ENCODE measurements around the gene SDC3. TPM values are rescaled to one million over a fixed set of nuclear protein-coding genes. Genes with fewer than 3 reads are reported as not detected.

SDC3 gene
- total RNA-seq (25.9 and 32.9 TPM in 2 replicates), polyA plus RNA-seq (13.7 and 16.2 TPM in 2 replicates), polyA minus RNA-seq (ENCODE audit: low replicate concordance) (88.7 and 132 TPM in 2 replicates)
- 64.6 and 85.2 TPM in 2 replicates for polyA plus RNA-seq (2012)

DNA sequence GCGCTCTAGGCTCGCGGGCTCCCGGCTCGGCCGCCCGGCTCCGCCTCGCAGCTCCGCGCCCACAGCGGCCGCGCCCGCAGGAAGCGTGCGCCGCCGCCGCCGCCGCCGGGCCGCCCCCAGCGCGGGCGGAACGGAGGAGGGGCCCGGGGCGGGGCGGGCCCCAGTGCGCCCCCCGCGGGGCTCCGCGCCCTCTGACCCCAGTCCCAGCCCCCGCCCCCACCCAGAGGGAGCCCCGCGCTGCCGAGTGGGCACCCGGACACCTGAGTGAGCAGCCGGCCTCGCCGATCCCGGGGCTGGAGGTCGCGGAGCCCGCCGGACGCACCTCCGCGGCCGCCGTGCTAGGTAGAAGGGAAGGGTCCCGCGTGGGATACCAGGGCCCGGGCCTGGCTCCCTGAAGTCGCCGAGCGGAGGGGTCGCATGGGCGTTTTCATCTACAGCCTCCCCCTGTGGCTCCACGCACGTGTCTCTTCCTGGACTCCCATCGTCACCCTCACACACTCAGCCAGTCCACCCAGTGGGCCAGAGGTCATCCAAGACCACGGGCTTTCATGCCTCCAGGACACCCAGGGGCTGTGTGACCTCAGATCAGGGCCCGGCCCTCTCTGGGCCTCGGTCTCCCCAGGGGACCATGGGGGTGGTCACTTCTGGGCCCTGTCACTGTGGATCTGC is at the start of gene SDC3:
Gene SDC3, minus strand, starts transcription at position 63 of the 669 bp plus-strand sequence. CDS start 172 bp downstream, outside the sequence.
- H3K4me2 ChIP-seq (ENCODE audit: extremely low read depth, insufficient read depth, low read length): peak within 1 kb of the TSS; percentile 95
- H3K27ac ChIP-seq (ENCODE audit: insufficient read depth, low read length): no peak within 1 kb of the TSS
- DNase-seq (ENCODE audit: low read depth in 2 of 2): peak in 1 of 2 donors; percentile 44
- no peaks in the 10 kb centered on the region for H4K20me1 ChIP-seq (ENCODE audit: control insufficient read depth, extremely low read depth, insufficient read depth, low read length)
- no peaks in the 10 kb centered on the region for H3K9me3 ChIP-seq (ENCODE audit: control insufficient read depth, insufficient read depth, low read depth, low read length)
- H3K4me1 ChIP-seq (ENCODE audit: control insufficient read depth, extremely low read depth, insufficient read depth, low read length): peaks cover 9% of the 10 kb centered on the region
- no peaks in the 10 kb centered on the region for H3K36me3 ChIP-seq (ENCODE audit: control insufficient read depth, insufficient read depth, low read length)
- H2AFZ ChIP-seq (ENCODE audit: low read length): peak within 1 kb of the TSS; percentile 36
- peak within 1 kb of the TSS; percentile 52 for H3K9ac ChIP-seq (ENCODE audit: insufficient read depth, low read length)
- H3K79me2 ChIP-seq (ENCODE audit: control insufficient read depth, insufficient read depth, low read length): peaks cover 4% of the 10 kb centered on the region
- TF ChIP-seq, protein P1, sequence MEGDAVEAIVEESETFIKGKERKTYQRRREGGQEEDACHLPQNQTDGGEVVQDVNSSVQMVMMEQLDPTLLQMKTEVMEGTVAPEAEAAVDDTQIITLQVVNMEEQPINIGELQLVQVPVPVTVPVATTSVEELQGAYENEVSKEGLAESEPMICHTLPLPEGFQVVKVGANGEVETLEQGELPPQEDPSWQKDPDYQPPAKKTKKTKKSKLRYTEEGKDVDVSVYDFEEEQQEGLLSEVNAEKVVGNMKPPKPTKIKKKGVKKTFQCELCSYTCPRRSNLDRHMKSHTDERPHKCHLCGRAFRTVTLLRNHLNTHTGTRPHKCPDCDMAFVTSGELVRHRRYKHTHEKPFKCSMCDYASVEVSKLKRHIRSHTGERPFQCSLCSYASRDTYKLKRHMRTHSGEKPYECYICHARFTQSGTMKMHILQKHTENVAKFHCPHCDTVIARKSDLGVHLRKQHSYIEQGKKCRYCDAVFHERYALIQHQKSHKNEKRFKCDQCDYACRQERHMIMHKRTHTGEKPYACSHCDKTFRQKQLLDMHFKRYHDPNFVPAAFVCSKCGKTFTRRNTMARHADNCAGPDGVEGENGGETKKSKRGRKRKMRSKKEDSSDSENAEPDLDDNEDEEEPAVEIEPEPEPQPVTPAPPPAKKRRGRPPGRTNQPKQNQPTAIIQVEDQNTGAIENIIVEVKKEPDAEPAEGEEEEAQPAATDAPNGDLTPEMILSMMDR (conservative IDR thresholded peaks at IDR 0.05 in 1 of 2, IDR thresholded peaks at IDR 0.05 in 1 of 2; ENCODE audit: low read depth in 1 of 2, low read length in 2 of 2): no peak
- no peak for TF ChIP-seq EZH2 (IDR thresholded peaks at IDR 0.05; ENCODE audit: low read length, missing control alignments)
- no peaks in the 10 kb centered on the region for H3K27me3 ChIP-seq (ENCODE audit: control insufficient read depth, insufficient read depth, low read length)
- peak within 1 kb of the TSS; percentile 58 to 69 (median 65) for H3K4me3 ChIP-seq (replicated peaks in 1 of 4; ENCODE audit: control extremely low read depth in 1 of 4, insufficient read depth in 1 of 4, low read depth in 3 of 4, low read length in 4 of 4)

- peaks cover 4% of the 10 kb centered on the region for H3K36me3 ChIP-seq (ENCODE audit: control insufficient read depth, insufficient read depth, low read length)
- no peaks in the 10 kb centered on the region for H4K20me1 ChIP-seq (ENCODE audit: control insufficient read depth, extremely low read depth, insufficient read depth, low read length)
- H3K27me3 ChIP-seq (ENCODE audit: control insufficient read depth, insufficient read depth, low read length): no peaks in the 10 kb centered on the region
- H3K4me2 ChIP-seq (ENCODE audit: extremely low read depth, insufficient read depth, low read length): no peak overlapping the region
- no peak overlapping the region for H3K9ac ChIP-seq (ENCODE audit: insufficient read depth, low read length)
- H3K79me2 ChIP-seq (ENCODE audit: control insufficient read depth, insufficient read depth, low read length): peaks cover 22% of the 10 kb centered on the region
- H3K4me3 ChIP-seq (replicated peaks in 1 of 4; ENCODE audit: control extremely low read depth in 1 of 4, insufficient read depth in 1 of 4, low read depth in 3 of 4, low read length in 4 of 4): no peak overlapping the region
- peaks cover 2% of the 10 kb centered on the region for H3K4me1 ChIP-seq (ENCODE audit: control insufficient read depth, extremely low read depth, insufficient read depth, low read length)
- no peak for DNase-seq (ENCODE audit: low read depth in 2 of 2)
- TF ChIP-seq, protein P1 (conservative IDR thresholded peaks at IDR 0.05 in 1 of 2, IDR thresholded peaks at IDR 0.05 in 1 of 2; ENCODE audit: low read depth in 1 of 2, low read length in 2 of 2): no peak
- no peak for TF ChIP-seq EZH2 (IDR thresholded peaks at IDR 0.05; ENCODE audit: low read length, missing control alignments)
- H2AFZ ChIP-seq (ENCODE audit: low read length): no peak overlapping the region
- H3K9me3 ChIP-seq (ENCODE audit: control insufficient read depth, insufficient read depth, low read depth, low read length): no peaks in the 10 kb centered on the region
- H3K27ac ChIP-seq (ENCODE audit: insufficient read depth, low read length): no peak overlapping the region
Observed at GRCh38 chr1:30957560-30958222, 49.1 kb upstream of the SDC3 start.

GRCh38 chr1:30955448-30956015 is 47.0 kb upstream of the SDC3 start:
- H3K4me2 ChIP-seq (ENCODE audit: extremely low read depth, insufficient read depth, low read length): no peak overlapping the region
- DNase-seq (ENCODE audit: low read depth in 2 of 2): peak; percentile 31 to 78
- TF ChIP-seq EZH2 (IDR thresholded peaks at IDR 0.05; ENCODE audit: low read length, missing control alignments): no peak
- TF ChIP-seq, protein P1 (conservative IDR thresholded peaks at IDR 0.05 in 1 of 2, IDR thresholded peaks at IDR 0.05 in 1 of 2; ENCODE audit: low read depth in 1 of 2, low read length in 2 of 2): no peak
- H3K4me1 ChIP-seq (ENCODE audit: control insufficient read depth, extremely low read depth, insufficient read depth, low read length): peaks cover 2% of the 10 kb centered on the region
- H3K9ac ChIP-seq (ENCODE audit: insufficient read depth, low read length): no peak overlapping the region
- no peak overlapping the region for H3K4me3 ChIP-seq (replicated peaks in 1 of 4; ENCODE audit: control extremely low read depth in 1 of 4, insufficient read depth in 1 of 4, low read depth in 3 of 4, low read length in 4 of 4)
- no peaks in the 10 kb centered on the region for H3K27me3 ChIP-seq (ENCODE audit: control insufficient read depth, insufficient read depth, low read length)
- H3K79me2 ChIP-seq (ENCODE audit: control insufficient read depth, insufficient read depth, low read length): peaks cover 21% of the 10 kb centered on the region
- no peak overlapping the region for H2AFZ ChIP-seq (ENCODE audit: low read length)
- no peaks in the 10 kb centered on the region for H4K20me1 ChIP-seq (ENCODE audit: control insufficient read depth, extremely low read depth, insufficient read depth, low read length)
- peaks cover 13% of the 10 kb centered on the region for H3K36me3 ChIP-seq (ENCODE audit: control insufficient read depth, insufficient read depth, low read length)
- H3K27ac ChIP-seq (ENCODE audit: insufficient read depth, low read length): no peak overlapping the region
- H3K9me3 ChIP-seq (ENCODE audit: control insufficient read depth, insufficient read depth, low read depth, low read length): no peaks in the 10 kb centered on the region

Data from fibroblast of lung (primary cell).